H1 (cell line): ENCODE results near the gene TNFSF18. TPM values are rescaled to one million over a fixed set of nuclear protein-coding genes. Genes with fewer than 3 reads are reported as not detected.

Experiments
- SIX5 ChIP-seq: IDR thresholded peaks from 2 replicates; pipeline ENCODE4 v1.6.1; 2011; ENCODE audit warnings: mild to moderate bottlenecking, low read depth, low read length
- TEAD4 ChIP-seq: IDR thresholded peaks from 2 replicates; pipeline ENCODE4 v1.6.1; 2012; ENCODE audit warnings: low read depth, low read length, inconsistent platforms, mixed read lengths
- polyA plus RNA-seq, 7 experiments: library from polyadenylated mRNA; depleted of rRNA in 3 of 7; stranded (reverse) in 5 of 7; unstranded in 2 of 7; fragments of >200 nt in 5 of 7; fragments of 200-250 nt in 2 of 7; gene quantifications; 1 replicate in 5 of 7; 2 replicates in 1 of 7; 4 replicates in 1 of 7; pipeline versions ENCODE4 v1.2.1 to v1.2.3, GENCODE V29; 2011 to 2013; ENCODE audit warnings: missing spikeins in 2 of 7, mixed read lengths in 2 of 7
- total RNA-seq: library from RNA; stranded (reverse); fragmentation: NEBNext Ultra II Directional; extraction: Animal tissue kit (Norgen Biotek cat#: 25700); gene quantifications from 2 replicates; pipeline ENCODE4 v1.2.1, GENCODE V29; 2021

Gene TNFSF18
- total and polyA plus RNA-seq, 2 of the 8 experiments (the other 6 are each of a cell fraction or from before 2014, with no cell fraction given) = not detected

- TF ChIP-seq SIX5 (no peak), TEAD4 (no peak)
Observed at GRCh38 chr1:173016419-173016818, 34.3 kb downstream of the TNFSF18 start (continued).
